Liver (tissue), 9 donors: ENCODE measurements around the gene SERP1. TPM values are rescaled to one million over a fixed set of nuclear protein-coding genes. Genes with fewer than 3 reads are reported as not detected.
A peak's percentile ranks its signal among the peaks of the same experiment; 100 is the strongest.

ENCODE experiments used
- DNase-seq: peaks from one replicate; pipeline ENCODE4 v3.0.0-alpha.2; 2017; ENCODE audit warnings: low spot score
- H3K27ac ChIP-seq, 2 donors: one replicate each; pipeline ENCODE4 v1.7.0; 2013; ENCODE audit warnings: inconsistent platforms in 2 of 2, low read length in 2 of 2, control low read depth in 1 of 2, low read depth in 1 of 2, mild to moderate bottlenecking in 1 of 2
- H3K27me3 ChIP-seq, 4 donors: one replicate each; pipeline versions ENCODE4 v1.6.1 to v1.7.0; 2013; ENCODE audit warnings: low read length in 3 of 4, inconsistent platforms in 1 of 4, mild to moderate bottlenecking in 1 of 4, moderate library complexity in 1 of 4; ENCODE audit not compliant: control insufficient read depth in 4 of 4, insufficient read depth in 4 of 4
- H3K36me3 ChIP-seq, 4 donors: one replicate each; pipeline versions ENCODE4 v1.6.1 to v1.7.0; 2013; ENCODE audit warnings: low read length in 3 of 4, mild to moderate bottlenecking in 3 of 4, low read depth in 1 of 4, moderate library complexity in 1 of 4; ENCODE audit not compliant: control insufficient read depth in 4 of 4, insufficient read depth in 3 of 4
- H3K4me1 ChIP-seq, 4 donors: one replicate each; pipeline versions ENCODE4 v1.6.1 to v1.7.0; 2013; ENCODE audit warnings: low read length in 3 of 4, mild to moderate bottlenecking in 3 of 4, moderate library complexity in 1 of 4; ENCODE audit not compliant: control insufficient read depth in 4 of 4, insufficient read depth in 4 of 4
- H3K4me3 ChIP-seq, 3 donors: one replicate each; pipeline versions ENCODE4 v1.6.1 to v1.7.0; 2013; ENCODE audit warnings: low read length in 3 of 3, control low read depth in 1 of 3, low read depth in 1 of 3, mild to moderate bottlenecking in 1 of 3
- H3K9ac ChIP-seq, 2 donors: one replicate each; pipeline ENCODE4 v1.7.0; 2013; ENCODE audit warnings: low read length in 2 of 2, mild to moderate bottlenecking in 2 of 2, moderate library complexity in 2 of 2, control low read depth in 1 of 2, low read depth in 1 of 2
- H3K9me3 ChIP-seq, 4 donors: one replicate each; pipeline versions ENCODE4 v1.6.1 to v1.7.0; 2013; ENCODE audit warnings: low read length in 3 of 4; ENCODE audit not compliant: control insufficient read depth in 4 of 4
- CTCF ChIP-seq: fragments of 150-350 bp; IDR thresholded peaks from 2 replicates; pipeline ENCODE4 v1.5.1; 2017; ENCODE audit warnings: improper control_type of control experiment, low read depth, low read length; ENCODE audit not compliant: missing input control
- FOXA1 ChIP-seq: IDR thresholded peaks from 2 replicates; pipeline ENCODE4 v1.6.1; 2016; ENCODE audit warnings: antibody characterized with exemption
- GABPA ChIP-seq, 2 donors: IDR thresholded peaks in 1 of 2; conservative IDR thresholded peaks in 1 of 2; 2 replicates each; pipeline ENCODE4 v1.6.1; 2016; ENCODE audit warnings: antibody characterized with exemption in 2 of 2, mild to moderate bottlenecking in 1 of 2, moderate library complexity in 1 of 2
- JUND ChIP-seq, 2 donors: IDR thresholded peaks; 2 replicates each; pipeline ENCODE4 v1.6.1; 2016; ENCODE audit warnings: antibody characterized with exemption in 2 of 2
- NR2F2 ChIP-seq: IDR thresholded peaks from 2 replicates; pipeline ENCODE4 v1.6.1; 2016; ENCODE audit warnings: antibody characterized with exemption
- RAD21 ChIP-seq, 2 donors: IDR thresholded peaks; 2 replicates each; pipeline ENCODE4 v1.6.1; 2016; ENCODE audit warnings: antibody characterized with exemption in 2 of 2, mild to moderate bottlenecking in 2 of 2
- RXRA ChIP-seq, 2 donors: IDR thresholded peaks; 2 replicates each; pipeline ENCODE4 v1.6.1; 2017 to 2018; ENCODE audit warnings: antibody characterized with exemption in 2 of 2, mild to moderate bottlenecking in 1 of 2
- SP1 ChIP-seq: IDR thresholded peaks from 2 replicates; pipeline ENCODE4 v1.6.1; 2018; ENCODE audit warnings: antibody characterized with exemption, mild to moderate bottlenecking
- YY1 ChIP-seq: IDR thresholded peaks from 2 replicates; pipeline ENCODE4 v1.6.1; 2016; ENCODE audit warnings: antibody characterized with exemption, mild to moderate bottlenecking
- ZBTB33 ChIP-seq: IDR thresholded peaks from 2 replicates; pipeline ENCODE4 v1.6.1; 2016; ENCODE audit warnings: antibody characterized with exemption
- WGBS: extraction: QIAGEN DNeasy Blood & Tissue Kit; methylation state at CpG from one replicate; pipeline ENCODE4 v1.1.7; 2013; 5-methylcytosine and 5-hydroxymethylcytosine counted together
- polyA plus RNA-seq, 2 donors: library from polyadenylated mRNA; stranded (reverse) in 1 of 2; unstranded in 1 of 2; fragments of 200-250 nt in 1 of 2; fragments of >200 nt in 1 of 2; fragmentation: Nextera tagmentation in 1 of 2; extraction: Ambion mirVana in 1 of 2; gene quantifications; one replicate each; pipeline versions ENCODE4 v1.2.1 to v1.2.3, GENCODE V29; 2013 to 2015
- total RNA-seq, 2 donors: library from RNA; depleted of rRNA; stranded (reverse); fragments of >200 nt; gene quantifications; one replicate each; pipeline ENCODE4 v1.2.3, GENCODE V29; 2014
- TF ChIP-seq, protein P1 (sequence below): IDR thresholded peaks from 2 replicates; pipeline ENCODE4 v1.6.1; 2016; ENCODE audit warnings: antibody characterized with exemption, mild to moderate bottlenecking
- TF ChIP-seq, protein P2 (sequence below): IDR thresholded peaks from 2 replicates; pipeline ENCODE4 v1.6.1; 2016; ENCODE audit warnings: antibody characterized with exemption
- donor health status: healthy.
- donor health status: healthy.
- donor health status: healthy.
- donor health status: healthy.
- donor health status: healthy.

Gene SERP1
- total and polyA plus RNA-seq, 4 donors, result 116 to 254 (median 182) TPM

GRCh38 chr3:150557725-150558124 lies 11.4 kb upstream of the SERP1 start (continued):
- TF ChIP-seq, protein P1, sequence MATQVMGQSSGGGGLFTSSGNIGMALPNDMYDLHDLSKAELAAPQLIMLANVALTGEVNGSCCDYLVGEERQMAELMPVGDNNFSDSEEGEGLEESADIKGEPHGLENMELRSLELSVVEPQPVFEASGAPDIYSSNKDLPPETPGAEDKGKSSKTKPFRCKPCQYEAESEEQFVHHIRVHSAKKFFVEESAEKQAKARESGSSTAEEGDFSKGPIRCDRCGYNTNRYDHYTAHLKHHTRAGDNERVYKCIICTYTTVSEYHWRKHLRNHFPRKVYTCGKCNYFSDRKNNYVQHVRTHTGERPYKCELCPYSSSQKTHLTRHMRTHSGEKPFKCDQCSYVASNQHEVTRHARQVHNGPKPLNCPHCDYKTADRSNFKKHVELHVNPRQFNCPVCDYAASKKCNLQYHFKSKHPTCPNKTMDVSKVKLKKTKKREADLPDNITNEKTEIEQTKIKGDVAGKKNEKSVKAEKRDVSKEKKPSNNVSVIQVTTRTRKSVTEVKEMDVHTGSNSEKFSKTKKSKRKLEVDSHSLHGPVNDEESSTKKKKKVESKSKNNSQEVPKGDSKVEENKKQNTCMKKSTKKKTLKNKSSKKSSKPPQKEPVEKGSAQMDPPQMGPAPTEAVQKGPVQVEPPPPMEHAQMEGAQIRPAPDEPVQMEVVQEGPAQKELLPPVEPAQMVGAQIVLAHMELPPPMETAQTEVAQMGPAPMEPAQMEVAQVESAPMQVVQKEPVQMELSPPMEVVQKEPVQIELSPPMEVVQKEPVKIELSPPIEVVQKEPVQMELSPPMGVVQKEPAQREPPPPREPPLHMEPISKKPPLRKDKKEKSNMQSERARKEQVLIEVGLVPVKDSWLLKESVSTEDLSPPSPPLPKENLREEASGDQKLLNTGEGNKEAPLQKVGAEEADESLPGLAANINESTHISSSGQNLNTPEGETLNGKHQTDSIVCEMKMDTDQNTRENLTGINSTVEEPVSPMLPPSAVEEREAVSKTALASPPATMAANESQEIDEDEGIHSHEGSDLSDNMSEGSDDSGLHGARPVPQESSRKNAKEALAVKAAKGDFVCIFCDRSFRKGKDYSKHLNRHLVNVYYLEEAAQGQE, result no peak
- no peak for TF ChIP-seq FOXA1

GRCh38 chr3:150556792-150557191 lies 10.5 kb upstream of the SERP1 start:
- WGBS, result 78% methylated on average over 2 of the region's 2 CpGs

DNA sequence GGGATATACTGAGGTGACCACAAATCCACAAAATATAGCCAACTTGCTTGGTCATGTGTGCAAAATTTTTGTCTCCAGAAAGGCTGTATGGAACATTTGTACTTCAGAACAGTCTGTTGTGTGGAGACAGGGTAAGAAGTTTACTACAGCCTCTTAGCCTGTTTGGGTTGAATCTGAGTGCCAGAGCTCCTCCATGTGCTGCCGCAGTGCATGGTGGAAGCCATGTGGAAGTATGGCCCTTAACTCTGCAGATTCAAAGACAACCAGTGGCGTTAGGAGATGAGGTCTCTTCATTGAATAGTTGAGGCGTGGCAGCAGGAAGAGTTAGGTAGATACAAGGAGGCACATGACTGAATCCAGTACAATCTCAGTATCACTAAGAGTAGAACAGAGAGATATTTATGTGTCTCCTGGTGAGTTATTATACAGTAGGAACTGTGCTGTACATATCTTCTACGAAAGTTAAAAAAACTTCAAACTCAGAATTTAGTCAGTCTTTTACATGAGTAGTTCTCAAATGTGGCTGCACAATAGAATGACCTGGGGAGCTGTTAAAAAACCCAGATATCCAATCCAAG lies 9.7 kb upstream of the SERP1 start:
- DNase-seq, result no peak
- H3K4me1 ChIP-seq, result no peaks in the 10 kb centered on the region
- no peak overlapping the region for H3K4me3 ChIP-seq
- no peaks in the 10 kb centered on the region for H3K9me3 ChIP-seq
- no peak overlapping the region for H3K27ac ChIP-seq
- H3K36me3 ChIP-seq, result peaks cover 4 to 24% (median 18%) of the 10 kb centered on the region in 4 donors
- no peaks in the 10 kb centered on the region for H3K27me3 ChIP-seq
- H3K9ac ChIP-seq, result no peak overlapping the region
- 95% methylated on average over 4 of the region's 4 CpGs for WGBS
- TF ChIP-seq, protein P2, sequence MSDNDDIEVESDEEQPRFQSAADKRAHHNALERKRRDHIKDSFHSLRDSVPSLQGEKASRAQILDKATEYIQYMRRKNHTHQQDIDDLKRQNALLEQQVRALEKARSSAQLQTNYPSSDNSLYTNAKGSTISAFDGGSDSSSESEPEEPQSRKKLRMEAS, result no peak
- TF ChIP-seq, protein P1, result no peak
- no peak for TF ChIP-seq FOXA1
- no peak for TF ChIP-seq CTCF
- no peak for TF ChIP-seq YY1
- no peak for TF ChIP-seq ZBTB33
- no peak for TF ChIP-seq SP1
- no peak for TF ChIP-seq RAD21 (IDR thresholded peaks at IDR 0.05)
- TF ChIP-seq JUND (IDR thresholded peaks at IDR 0.05), result no peak
- TF ChIP-seq RXRA (IDR thresholded peaks at IDR 0.05), result no peak

More at GRCh38 chr3:150556792-150557191, 10.5 kb upstream of the SERP1 start:
- Histone ChIP-seq H3K4me1 (no peaks in the 10 kb centered on the region), H3K9ac (no peak overlapping the region), H3K27ac (no peak overlapping the region), H3K4me3 (no peak overlapping the region), H3K27me3 (no peaks in the 10 kb centered on the region), H3K9me3 (no peaks in the 10 kb centered on the region), H3K36me3 (peaks cover 3 to 24% (median 18%) of the 10 kb centered on the region in 4 donors)
- no peak for DNase-seq
- TF ChIP-seq, protein P1, result no peak
- TF ChIP-seq GABPA (IDR thresholded peaks at IDR 0.05 in 1 of 2, conservative IDR thresholded peaks at IDR 0.05 in 1 of 2) (no peak), NR2F2 (peak; percentile 51)
